ENCODE measurements around the gene TACR2. TPM values are rescaled to one million over a fixed set of nuclear protein-coding genes. Genes with fewer than 3 reads are reported as not detected.

The TACR2 gene
- total RNA-seq, 1 donor from 2014 or later: not detected

- peaks cover 65 to 84% (median 72%) of the 10 kb centered on the region in 3 donors for H3K4me1 ChIP-seq (ENCODE audit: control insufficient read depth in 3 of 3, insufficient read depth in 3 of 3, low read length in 3 of 3)
- H3K9me3 ChIP-seq (ENCODE audit: control insufficient read depth in 3 of 3, low read length in 3 of 3): no peaks in the 10 kb centered on the region
- no peak overlapping the region for H3K4me3 ChIP-seq (ENCODE audit: low read length in 3 of 3)
- no peak overlapping the region for H3K9ac ChIP-seq (ENCODE audit: low read depth in 1 of 3, low read length in 3 of 3)
- no peaks in the 10 kb centered on the region for H3K27me3 ChIP-seq (ENCODE audit: control insufficient read depth in 3 of 3, insufficient read depth in 3 of 3, low read length in 3 of 3)
- H3K36me3 ChIP-seq (ENCODE audit: control insufficient read depth in 3 of 3, insufficient read depth in 3 of 3, low read length in 3 of 3): peaks cover 0 to 2% (median 0%) of the 10 kb centered on the region in 3 donors
- H3K27ac ChIP-seq (ENCODE audit: low read depth, low read length): peak overlapping the region; percentile 81
These were observed 42.5 kb upstream of the TACR2 start for GRCh38 chr10:69459101-69459790.

DNA sequence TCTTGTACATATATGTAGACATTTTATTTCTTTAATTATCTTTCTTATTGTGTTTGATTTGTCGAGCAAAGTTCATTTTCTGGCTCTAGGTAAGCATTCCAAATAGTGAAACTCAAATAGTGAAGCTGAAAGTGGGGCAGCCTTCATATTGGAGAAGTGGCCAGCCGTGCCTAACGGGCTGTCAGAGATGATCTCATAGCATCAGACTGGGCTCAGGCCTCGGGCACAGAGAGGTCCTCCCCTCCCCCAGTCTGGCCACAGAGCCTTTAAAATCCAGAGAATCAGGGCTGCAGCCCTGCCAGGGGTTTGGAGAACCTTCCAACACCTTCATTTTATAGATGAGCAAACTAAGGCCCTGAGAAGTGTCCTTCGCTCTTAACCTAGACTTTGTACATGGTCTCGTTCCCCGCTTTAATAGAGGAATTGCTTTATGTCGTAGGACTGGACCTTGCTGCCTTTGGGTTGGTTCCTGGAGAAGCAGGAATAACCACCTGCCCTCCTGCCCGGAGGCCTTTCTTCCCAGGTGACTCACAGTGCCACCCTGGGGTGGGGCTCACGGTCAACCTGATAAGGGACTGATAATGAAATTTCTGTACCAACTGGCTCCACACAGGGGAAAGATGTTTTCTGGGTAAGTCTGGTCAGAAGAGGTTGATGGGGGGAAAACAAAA lies 41.8 kb upstream of the TACR2 start:
- H3K36me3 ChIP-seq (ENCODE audit: control insufficient read depth in 3 of 3, insufficient read depth in 3 of 3, low read length in 3 of 3): peaks cover 0 to 2% (median 0%) of the 10 kb centered on the region in 3 donors
- H3K9me3 ChIP-seq (ENCODE audit: control insufficient read depth in 3 of 3, low read length in 3 of 3): no peaks in the 10 kb centered on the region
- H3K27ac ChIP-seq (ENCODE audit: low read depth, low read length): peak overlapping the region; percentile 81
- H3K4me3 ChIP-seq (ENCODE audit: low read length in 3 of 3): peak overlapping the region in 1 of 3 donors; percentile 9
- H3K4me1 ChIP-seq (ENCODE audit: control insufficient read depth in 3 of 3, insufficient read depth in 3 of 3, low read length in 3 of 3): peaks cover 63 to 84% (median 73%) of the 10 kb centered on the region in 3 donors
- no peaks in the 10 kb centered on the region for H3K27me3 ChIP-seq (ENCODE audit: control insufficient read depth in 3 of 3, insufficient read depth in 3 of 3, low read length in 3 of 3)
- H3K9ac ChIP-seq (ENCODE audit: low read depth in 1 of 3, low read length in 3 of 3): peak overlapping the region in 2 of 3 donors; percentile 45 to 54

GRCh38 chr10:69457771-69458237 lies 41.1 kb upstream of the TACR2 start:
- H3K9ac ChIP-seq (ENCODE audit: low read depth in 1 of 3, low read length in 3 of 3): peak overlapping the region in 2 of 3 donors; percentile 17 to 59
- H3K9me3 ChIP-seq (ENCODE audit: control insufficient read depth in 3 of 3, low read length in 3 of 3): no peaks in the 10 kb centered on the region
- H3K4me1 ChIP-seq (ENCODE audit: control insufficient read depth in 3 of 3, insufficient read depth in 3 of 3, low read length in 3 of 3): peaks cover 68 to 84% (median 76%) of the 10 kb centered on the region in 3 donors
- H3K27ac ChIP-seq (ENCODE audit: low read depth, low read length): peak overlapping the region; percentile 81
- H3K4me3 ChIP-seq (ENCODE audit: low read length in 3 of 3): peak overlapping the region in 2 of 3 donors; percentile 9 to 49
- no peaks in the 10 kb centered on the region for H3K27me3 ChIP-seq (ENCODE audit: control insufficient read depth in 3 of 3, insufficient read depth in 3 of 3, low read length in 3 of 3)
- H3K36me3 ChIP-seq (ENCODE audit: control insufficient read depth in 3 of 3, insufficient read depth in 3 of 3, low read length in 3 of 3): peaks cover 0 to 2% (median 0%) of the 10 kb centered on the region in 3 donors

DNA sequence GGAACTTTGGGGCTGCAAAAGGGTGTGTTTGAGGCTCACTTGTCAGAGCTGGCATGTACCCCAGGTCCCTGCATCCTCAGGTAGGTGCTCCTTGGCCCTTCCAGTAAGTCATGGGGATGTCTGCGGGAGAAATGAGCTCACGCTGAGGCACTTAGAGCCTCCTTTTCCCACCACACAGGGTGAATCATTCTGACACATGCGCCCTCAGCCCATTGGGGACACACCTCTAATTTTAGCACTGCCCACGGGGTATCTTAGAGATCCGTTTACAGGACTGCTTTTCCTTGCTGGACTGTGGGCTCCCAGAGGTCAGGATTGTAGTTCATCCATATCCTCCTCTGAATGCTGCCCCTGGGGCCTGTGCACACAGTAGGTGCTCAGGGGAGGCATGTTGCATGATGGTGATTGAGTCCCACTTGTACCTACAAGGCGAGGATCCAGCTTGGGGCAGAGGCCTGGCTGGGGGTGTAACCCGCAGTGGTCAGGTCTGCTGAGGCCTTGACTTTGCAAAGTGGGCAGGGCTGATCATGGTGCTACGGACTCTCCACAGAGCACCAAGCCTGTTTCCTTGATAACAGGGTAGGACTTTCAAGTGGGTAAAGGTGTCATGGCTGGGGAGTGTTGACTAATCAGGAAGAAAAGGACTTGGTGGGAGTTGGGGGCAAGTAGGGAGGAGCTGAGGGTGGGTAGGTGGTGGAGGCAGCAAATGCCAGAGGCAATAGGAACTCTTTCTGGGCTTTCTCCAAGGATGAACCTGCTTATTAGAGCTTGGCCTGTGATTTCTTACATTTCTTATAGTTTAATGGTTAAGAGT lies 40.4 kb upstream of the TACR2 start:
- peak overlapping the region; percentile 81 for H3K27ac ChIP-seq (ENCODE audit: low read depth, low read length)
- H3K9me3 ChIP-seq (ENCODE audit: control insufficient read depth in 3 of 3, low read length in 3 of 3): no peaks in the 10 kb centered on the region
- peaks cover 0 to 2% (median 0%) of the 10 kb centered on the region in 3 donors for H3K36me3 ChIP-seq (ENCODE audit: control insufficient read depth in 3 of 3, insufficient read depth in 3 of 3, low read length in 3 of 3)
- H3K4me1 ChIP-seq (ENCODE audit: control insufficient read depth in 3 of 3, insufficient read depth in 3 of 3, low read length in 3 of 3): peaks cover 70 to 85% (median 78%) of the 10 kb centered on the region in 3 donors
- H3K27me3 ChIP-seq (ENCODE audit: control insufficient read depth in 3 of 3, insufficient read depth in 3 of 3, low read length in 3 of 3): no peaks in the 10 kb centered on the region
- H3K9ac ChIP-seq (ENCODE audit: low read depth in 1 of 3, low read length in 3 of 3): peak overlapping the region; percentile 18 to 69 (median 48)
- H3K4me3 ChIP-seq (ENCODE audit: low read length in 3 of 3): peak overlapping the region in 2 of 3 donors; percentile 45 to 49

DNA sequence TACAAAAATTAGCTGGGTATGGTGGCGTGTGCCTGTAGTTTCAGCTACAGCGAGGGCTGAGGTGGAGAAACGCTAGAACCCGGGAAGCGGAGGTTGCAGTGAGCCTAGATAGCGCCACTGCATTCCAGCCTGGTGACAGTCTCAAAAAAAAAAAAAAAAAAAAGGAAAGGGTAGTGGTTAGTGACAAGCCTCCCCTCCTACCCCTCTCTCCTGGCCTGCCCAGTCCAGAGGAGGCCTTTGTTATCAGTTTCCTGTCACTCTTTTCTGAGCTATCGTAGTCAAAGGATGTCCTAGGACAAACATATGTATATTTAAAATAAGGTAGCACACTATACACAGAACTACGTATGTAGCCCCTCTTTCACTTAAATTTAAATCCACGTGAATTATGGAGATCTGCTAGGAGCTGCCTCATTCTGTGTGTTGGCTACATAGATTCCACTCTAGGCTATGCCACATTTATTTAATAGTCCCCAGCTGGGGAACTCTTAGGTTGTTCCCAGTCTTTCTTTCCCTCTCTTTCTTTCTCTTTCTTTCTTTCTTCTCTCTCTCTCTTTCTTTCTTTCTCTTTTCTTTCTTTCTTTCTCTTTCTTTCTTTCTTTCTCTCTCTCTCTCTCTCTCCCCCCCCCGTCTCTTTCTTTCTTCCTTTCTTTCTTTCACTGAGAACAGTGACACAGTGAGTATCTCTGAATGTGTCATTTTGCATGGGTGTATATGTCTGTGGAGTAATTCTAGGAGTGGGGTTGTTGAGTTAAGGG lies 38.5 kb upstream of the TACR2 start:
- Histone ChIP-seq H3K36me3 (ENCODE audit: control insufficient read depth in 3 of 3, insufficient read depth in 3 of 3, low read length in 3 of 3) (peaks cover 0 to 2% (median 0%) of the 10 kb centered on the region in 3 donors), H3K4me1 (ENCODE audit: control insufficient read depth in 3 of 3, insufficient read depth in 3 of 3, low read length in 3 of 3) (peaks cover 69 to 87% (median 76%) of the 10 kb centered on the region in 3 donors), H3K27ac (ENCODE audit: low read depth, low read length) (peak overlapping the region; percentile 33), H3K4me3 (ENCODE audit: low read length in 3 of 3) (no peak overlapping the region), H3K27me3 (ENCODE audit: control insufficient read depth in 3 of 3, insufficient read depth in 3 of 3, low read length in 3 of 3) (peaks cover 0 to 3% (median 0%) of the 10 kb centered on the region in 3 donors), H3K9me3 (ENCODE audit: control insufficient read depth in 3 of 3, low read length in 3 of 3) (no peaks in the 10 kb centered on the region), H3K9ac (ENCODE audit: low read depth in 1 of 3, low read length in 3 of 3) (no peak overlapping the region)

DNA sequence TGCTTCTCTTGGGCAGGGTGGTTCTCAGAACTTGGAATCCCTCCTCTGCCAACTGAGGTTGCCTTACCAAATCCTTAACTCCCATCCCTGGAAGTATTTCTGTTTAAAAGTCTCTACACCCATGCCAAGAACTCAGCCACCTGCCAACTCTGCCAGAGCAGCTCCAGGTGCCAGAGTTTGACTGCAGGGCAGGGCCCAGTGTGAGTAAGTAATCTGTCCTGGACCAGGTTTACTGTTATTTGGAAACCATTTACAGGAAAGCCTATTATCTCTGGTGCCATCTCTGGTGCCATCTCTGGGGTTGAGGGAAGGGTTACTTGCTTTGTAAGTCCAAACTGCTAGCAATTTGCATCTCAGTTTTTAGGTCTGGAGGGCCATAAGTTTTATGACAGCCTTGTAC lies 37.1 kb upstream of the TACR2 start:
- H3K9ac ChIP-seq (ENCODE audit: low read depth in 1 of 3, low read length in 3 of 3): peak overlapping the region in 2 of 3 donors; percentile 19 to 65
- peak overlapping the region in 1 of 3 donors; percentile 14 for H3K4me3 ChIP-seq (ENCODE audit: low read length in 3 of 3)
- no peaks in the 10 kb centered on the region for H3K9me3 ChIP-seq (ENCODE audit: control insufficient read depth in 3 of 3, low read length in 3 of 3)
- H3K27ac ChIP-seq (ENCODE audit: low read depth, low read length): peak overlapping the region; percentile 40
- H3K4me1 ChIP-seq (ENCODE audit: control insufficient read depth in 3 of 3, insufficient read depth in 3 of 3, low read length in 3 of 3): peaks cover 63 to 82% (median 73%) of the 10 kb centered on the region in 3 donors
- peaks cover 0 to 2% (median 0%) of the 10 kb centered on the region in 3 donors for H3K36me3 ChIP-seq (ENCODE audit: control insufficient read depth in 3 of 3, insufficient read depth in 3 of 3, low read length in 3 of 3)
- peaks cover 0 to 3% (median 0%) of the 10 kb centered on the region in 3 donors for H3K27me3 ChIP-seq (ENCODE audit: control insufficient read depth in 3 of 3, insufficient read depth in 3 of 3, low read length in 3 of 3)

DNA sequence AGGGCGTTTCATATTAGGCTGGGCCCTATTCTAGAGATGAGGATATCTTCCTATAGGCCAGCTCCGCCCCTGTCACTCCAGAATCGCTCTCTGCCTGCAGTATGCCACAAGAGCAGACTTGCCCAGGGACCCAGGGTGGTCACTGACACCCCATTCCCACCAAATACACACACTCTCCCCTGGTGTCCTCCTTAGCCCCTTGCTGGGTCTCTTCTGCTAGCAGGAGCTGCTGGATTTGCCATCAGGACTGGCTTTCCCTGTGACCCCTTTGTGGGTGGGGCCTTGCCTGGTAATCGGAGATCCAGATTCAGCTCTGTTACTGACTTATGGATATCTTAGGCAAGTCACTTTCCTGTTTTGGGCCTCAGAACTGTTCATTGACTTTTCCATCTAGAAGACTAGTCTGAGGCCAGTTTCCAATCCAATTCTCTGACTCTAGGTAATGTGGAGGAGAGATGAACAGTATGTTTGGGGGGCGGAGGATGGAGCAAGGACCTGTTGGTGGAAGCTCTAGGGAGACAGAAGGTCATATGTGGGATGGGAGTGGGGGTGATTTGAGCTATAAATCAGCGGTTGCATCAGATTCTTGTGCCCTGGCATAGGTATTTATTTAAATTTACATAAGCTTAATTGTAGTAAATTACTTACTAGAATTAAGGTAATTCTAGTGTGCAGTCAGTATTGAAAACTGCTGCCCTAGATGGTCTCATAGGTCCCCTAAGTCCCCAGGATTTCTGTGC lies 36.1 kb upstream of the TACR2 start:
- H3K27ac ChIP-seq (ENCODE audit: low read depth, low read length): peak overlapping the region; percentile 40
- peaks cover 54 to 73% (median 63%) of the 10 kb centered on the region in 3 donors for H3K4me1 ChIP-seq (ENCODE audit: control insufficient read depth in 3 of 3, insufficient read depth in 3 of 3, low read length in 3 of 3)
- H3K9me3 ChIP-seq (ENCODE audit: control insufficient read depth in 3 of 3, low read length in 3 of 3): no peaks in the 10 kb centered on the region
- H3K9ac ChIP-seq (ENCODE audit: low read depth in 1 of 3, low read length in 3 of 3): peak overlapping the region; percentile 26 to 84 (median 65)
- H3K27me3 ChIP-seq (ENCODE audit: control insufficient read depth in 3 of 3, insufficient read depth in 3 of 3, low read length in 3 of 3): peaks cover 0 to 3% (median 0%) of the 10 kb centered on the region in 3 donors
- H3K36me3 ChIP-seq (ENCODE audit: control insufficient read depth in 3 of 3, insufficient read depth in 3 of 3, low read length in 3 of 3): peaks cover 0 to 2% (median 0%) of the 10 kb centered on the region in 3 donors
- peak overlapping the region; percentile 25 to 91 (median 82) for H3K4me3 ChIP-seq (ENCODE audit: low read length in 3 of 3)

- H3K9ac ChIP-seq (ENCODE audit: low read depth in 1 of 3, low read length in 3 of 3): peak overlapping the region; percentile 83 to 84 (median 84)
- H3K27ac ChIP-seq (ENCODE audit: low read depth, low read length): peak overlapping the region; percentile 77
These were observed 35.1 kb upstream of the TACR2 start for GRCh38 chr10:69451784-69452251.

More at GRCh38 chr10:69451784-69452251, 35.1 kb upstream of the TACR2 start:
- Histone ChIP-seq H3K4me3 (ENCODE audit: low read length in 3 of 3) (peak overlapping the region; percentile 82 to 91 (median 84)), H3K4me1 (ENCODE audit: control insufficient read depth in 3 of 3, insufficient read depth in 3 of 3, low read length in 3 of 3) (peaks cover 44 to 62% (median 53%) of the 10 kb centered on the region in 3 donors), H3K27me3 (ENCODE audit: control insufficient read depth in 3 of 3, insufficient read depth in 3 of 3, low read length in 3 of 3) (peaks cover 0 to 3% (median 0%) of the 10 kb centered on the region in 3 donors), H3K36me3 (ENCODE audit: control insufficient read depth in 3 of 3, insufficient read depth in 3 of 3, low read length in 3 of 3) (peaks cover 0 to 2% (median 0%) of the 10 kb centered on the region in 3 donors), H3K9me3 (ENCODE audit: control insufficient read depth in 3 of 3, low read length in 3 of 3) (no peaks in the 10 kb centered on the region)

Data from skeletal muscle tissue (tissue), 4 donors.